ENCODE results near the gene TMOD4. TPM values are rescaled to one million over a fixed set of nuclear protein-coding genes. Genes with fewer than 3 reads are reported as not detected.

The TMOD4 gene
- total RNA-seq, 1 donor from 2014 or later = 2.1 TPM

GRCh38 chr1:151142411-151143056 is 33.2 kb downstream of the TMOD4 start:
- Histone ChIP-seq H3K9me3 (no peaks in the 10 kb centered on the region), H3K4me3 (no peak overlapping the region), H3K27ac (no peak overlapping the region), H3K36me3 (peaks cover 5% of the 10 kb centered on the region), H3K4me1 (peaks cover 26% of the 10 kb centered on the region), H3K27me3 (ENCODE audit: low read depth) (no peaks in the 10 kb centered on the region)
- no peak for TF ChIP-seq CTCF (IDR thresholded peaks at IDR 0.05)
- no peak for DNase-seq
- no peak for ATAC-seq
- intact Hi-C loops (cut with DNase I) = no loop called here

GRCh38 chr1:151137789-151138188 is 38.0 kb downstream of the TMOD4 start:
- Histone ChIP-seq H3K4me1 (no peaks in the 10 kb centered on the region), H3K4me3 (no peak overlapping the region), H3K27me3 (ENCODE audit: low read depth) (no peaks in the 10 kb centered on the region), H3K36me3 (peaks cover 9% of the 10 kb centered on the region), H3K27ac (no peak overlapping the region), H3K9me3 (no peaks in the 10 kb centered on the region)
- no peak for ATAC-seq
- intact Hi-C loops (cut with DNase I) = no loop called here
- no peak for DNase-seq
- TF ChIP-seq CTCF (IDR thresholded peaks at IDR 0.05) = no peak

GRCh38 chr1:151135433-151136385 is 40.1 kb downstream of the TMOD4 start:
- no peak for ATAC-seq
- intact Hi-C loops (cut with DNase I) = no loop called here
- TF ChIP-seq CTCF (IDR thresholded peaks at IDR 0.05) = no peak

GRCh38 chr1:151134991-151135390 is 40.8 kb downstream of the TMOD4 start:
- Histone ChIP-seq H3K9me3 (no peaks in the 10 kb centered on the region), H3K27ac (no peak overlapping the region), H3K4me3 (no peak overlapping the region), H3K27me3 (ENCODE audit: low read depth) (no peaks in the 10 kb centered on the region), H3K36me3 (peaks cover 9% of the 10 kb centered on the region), H3K4me1 (peaks cover 23% of the 10 kb centered on the region)
- intact Hi-C loops (cut with DNase I) = no loop called here
- TF ChIP-seq CTCF (IDR thresholded peaks at IDR 0.05) = no peak
- no peak for DNase-seq
- no peak for ATAC-seq

More at GRCh38 chr1:151135433-151136385, 40.1 kb downstream of the TMOD4 start:
- Histone ChIP-seq H3K36me3 (peaks cover 9% of the 10 kb centered on the region), H3K4me1 (peaks cover 19% of the 10 kb centered on the region), H3K27ac (no peak overlapping the region), H3K9me3 (no peaks in the 10 kb centered on the region), H3K27me3 (ENCODE audit: low read depth) (no peaks in the 10 kb centered on the region), H3K4me3 (no peak overlapping the region)
- no peak for DNase-seq

- H3K27ac ChIP-seq = no peak overlapping the region
- TF ChIP-seq CTCF (IDR thresholded peaks at IDR 0.05) = no peak
- no peak overlapping the region for H3K4me3 ChIP-seq
- no peaks in the 10 kb centered on the region for H3K9me3 ChIP-seq
- intact Hi-C loops (cut with DNase I) = no loop called here
- ATAC-seq = no peak
- H3K4me1 ChIP-seq = peaks cover 23% of the 10 kb centered on the region
- H3K27me3 ChIP-seq (ENCODE audit: low read depth) = no peaks in the 10 kb centered on the region
- peaks cover 5% of the 10 kb centered on the region for H3K36me3 ChIP-seq
- DNase-seq = no peak
These were observed 41.4 kb downstream of the TMOD4 start for GRCh38 chr1:151134396-151134795.

All from lower lobe of right lung (tissue), 2 donors.